Vagina (tissue), 2 donors: Measurements from ENCODE around the gene SLC37A1. TPM values are rescaled to one million over a fixed set of nuclear protein-coding genes. Genes with fewer than 3 reads are reported as not detected.

Experiments used
- DNase-seq, 2 donors: peaks; one replicate each; pipeline ENCODE4 v3.0.0-alpha.2; 2017; ENCODE audit errors: extremely low spot score in 2 of 2
- H3K27ac ChIP-seq: fragments of 200-600 bp; sonication (generic); one replicate; pipeline ENCODE4 v1.5.1; 2019
- H3K27me3 ChIP-seq: fragments of 200-600 bp; sonication (generic); one replicate; pipeline ENCODE4 v1.5.1; 2019
- H3K36me3 ChIP-seq, 2 donors: fragments of 200-600 bp; sonication (generic); one replicate each; pipeline ENCODE4 v1.5.1; 2017 to 2019
- H3K4me1 ChIP-seq: fragments of 200-600 bp; sonication (generic); one replicate; pipeline ENCODE4 v1.5.1; 2019
- H3K4me3 ChIP-seq, 2 donors: fragments of 200-600 bp; sonication (generic); 1 replicate in 1 of 2; 2 replicates in 1 of 2; pipeline ENCODE4 v1.5.1; 2016 to 2019
- H3K9me3 ChIP-seq: fragments of 200-600 bp; sonication (generic); one replicate; pipeline ENCODE4 v1.5.1; 2019
- POLR2A ChIP-seq, 2 donors: fragments of 450-650 bp; IDR thresholded peaks; one replicate each; pipeline ENCODE4 v1.6.1; 2017; ENCODE audit warnings: antibody characterized with exemption in 2 of 2, mild to moderate bottlenecking in 2 of 2, moderate library complexity in 2 of 2
- POLR2AphosphoS5 ChIP-seq, 2 donors: sonication (generic); formaldehyde crosslinking; IDR thresholded peaks; one replicate each; pipeline ENCODE4 v1.9.0; 2017; ENCODE audit warnings: antibody characterized with exemption in 2 of 2, mild to moderate bottlenecking in 2 of 2, low read depth in 1 of 2; ENCODE audit not compliant: insufficient read depth in 1 of 2
- intact Hi-C: fragments of 100-400 bp; cut with DNase I; formaldehyde crosslinking; loops from one replicate; pipeline ENCODE4 v1.15.1; 2023
- total RNA-seq: library from RNA; depleted of rRNA; stranded (reverse); fragments of >200 nt; gene quantifications from one replicate; pipeline ENCODE4 v1.2.3, GENCODE V29; 2016
- TF ChIP-seq, protein P1 (sequence below), 3 experiments: fragments of 450-650 bp in 2 of 3; fragments of 200-600 bp in 1 of 3; sonication (generic) in 1 of 3; IDR thresholded peaks; one replicate each; pipeline ENCODE4 v1.5.1; 2017 to 2019; ENCODE audit warnings: antibody characterized with exemption in 3 of 3, mild to moderate bottlenecking in 2 of 3, moderate library complexity in 2 of 3

The SLC37A1 gene
- total RNA-seq, 1 donor from 2014 or later = 11.8 TPM

DNA sequence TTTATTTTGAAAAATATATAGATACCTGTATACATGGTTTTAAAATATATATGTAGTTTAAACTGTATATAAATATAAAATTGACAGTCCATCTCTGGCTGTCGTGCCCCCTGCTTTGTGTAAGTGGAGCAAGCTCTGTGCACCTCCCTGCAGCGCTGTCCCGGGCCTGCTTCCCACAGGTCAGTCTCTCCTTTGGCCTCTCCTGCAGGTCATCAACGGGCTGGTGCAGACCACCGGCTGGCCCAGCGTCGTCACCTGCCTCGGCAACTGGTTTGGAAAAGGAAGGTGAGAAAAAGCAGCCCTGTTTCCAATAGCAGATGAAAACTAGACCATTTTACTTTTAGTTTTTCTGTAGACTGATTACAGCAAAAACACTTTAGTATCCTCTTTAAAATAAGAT lies 28.5 kb downstream of the SLC37A1 start:
- Histone ChIP-seq H3K4me3 (no peak overlapping the region), H3K4me1 (no peaks in the 10 kb centered on the region), H3K27ac (no peak overlapping the region), H3K27me3 (no peaks in the 10 kb centered on the region), H3K9me3 (no peaks in the 10 kb centered on the region), H3K36me3 (peaks cover 0 to 26% of the 10 kb centered on the region in 2 donors)
- intact Hi-C loops = no loop called here
- TF ChIP-seq, protein P1, sequence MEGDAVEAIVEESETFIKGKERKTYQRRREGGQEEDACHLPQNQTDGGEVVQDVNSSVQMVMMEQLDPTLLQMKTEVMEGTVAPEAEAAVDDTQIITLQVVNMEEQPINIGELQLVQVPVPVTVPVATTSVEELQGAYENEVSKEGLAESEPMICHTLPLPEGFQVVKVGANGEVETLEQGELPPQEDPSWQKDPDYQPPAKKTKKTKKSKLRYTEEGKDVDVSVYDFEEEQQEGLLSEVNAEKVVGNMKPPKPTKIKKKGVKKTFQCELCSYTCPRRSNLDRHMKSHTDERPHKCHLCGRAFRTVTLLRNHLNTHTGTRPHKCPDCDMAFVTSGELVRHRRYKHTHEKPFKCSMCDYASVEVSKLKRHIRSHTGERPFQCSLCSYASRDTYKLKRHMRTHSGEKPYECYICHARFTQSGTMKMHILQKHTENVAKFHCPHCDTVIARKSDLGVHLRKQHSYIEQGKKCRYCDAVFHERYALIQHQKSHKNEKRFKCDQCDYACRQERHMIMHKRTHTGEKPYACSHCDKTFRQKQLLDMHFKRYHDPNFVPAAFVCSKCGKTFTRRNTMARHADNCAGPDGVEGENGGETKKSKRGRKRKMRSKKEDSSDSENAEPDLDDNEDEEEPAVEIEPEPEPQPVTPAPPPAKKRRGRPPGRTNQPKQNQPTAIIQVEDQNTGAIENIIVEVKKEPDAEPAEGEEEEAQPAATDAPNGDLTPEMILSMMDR (IDR thresholded peaks at IDR 0.05) = no peak
- TF ChIP-seq POLR2AphosphoS5 (IDR thresholded peaks at IDR 0.05; ENCODE audit: insufficient read depth in 1 of 2, low read depth in 1 of 2) (no peak), POLR2A (IDR thresholded peaks at IDR 0.05) (no peak)
- DNase-seq = no peak

- peaks cover 0 to 26% of the 10 kb centered on the region in 2 donors for H3K36me3 ChIP-seq
- no peak for DNase-seq
- TF ChIP-seq, protein P1 (IDR thresholded peaks at IDR 0.05) = no peak
- no peak for TF ChIP-seq POLR2AphosphoS5 (IDR thresholded peaks at IDR 0.05; ENCODE audit: insufficient read depth in 1 of 2, low read depth in 1 of 2)
- TF ChIP-seq POLR2A (IDR thresholded peaks at IDR 0.05) = no peak
- no peaks in the 10 kb centered on the region for H3K27me3 ChIP-seq
- H3K27ac ChIP-seq = no peak overlapping the region
- no peak overlapping the region for H3K4me3 ChIP-seq
- intact Hi-C loops = no loop called here
- H3K9me3 ChIP-seq = no peaks in the 10 kb centered on the region
- H3K4me1 ChIP-seq = no peaks in the 10 kb centered on the region
These were observed 28.9 kb downstream of the SLC37A1 start for GRCh38 chr21:42542596-42542995.

DNA sequence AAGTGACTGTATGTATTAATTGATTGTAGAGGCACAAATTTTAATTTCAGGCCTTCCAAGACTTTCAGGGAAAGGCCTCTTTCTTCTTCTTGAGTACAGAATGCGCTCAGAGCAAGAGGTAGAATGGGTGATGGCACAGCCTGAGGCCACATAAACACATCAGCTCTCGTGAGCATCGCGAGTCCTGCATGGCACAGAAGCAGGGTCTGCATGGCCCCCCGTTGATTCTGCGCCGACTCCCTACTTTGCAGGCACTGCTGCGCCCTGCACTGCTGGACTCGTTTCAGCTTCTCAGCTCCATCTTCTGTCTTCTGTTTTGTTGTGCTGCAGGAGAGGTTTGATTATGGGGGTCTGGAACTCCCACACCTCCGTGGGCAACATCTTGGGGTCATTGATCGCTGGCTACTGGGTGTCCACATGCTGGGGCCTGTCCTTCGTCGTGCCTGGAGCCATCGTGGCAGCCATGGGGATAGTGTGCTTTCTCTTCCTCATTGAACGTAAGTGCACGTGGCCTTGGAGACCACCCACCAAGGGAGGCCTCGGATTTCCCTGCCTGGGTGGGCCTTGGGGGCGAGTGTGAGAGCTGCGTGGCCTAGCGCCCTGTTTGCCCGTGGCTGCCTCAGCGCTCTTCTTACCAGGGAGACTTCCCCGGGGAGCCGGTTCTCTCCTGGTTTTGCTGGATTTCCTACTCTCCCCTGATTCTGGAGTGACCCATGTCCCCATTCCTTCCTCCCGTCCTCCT lies 29.6 kb downstream of the SLC37A1 start:
- no peak overlapping the region for H3K4me3 ChIP-seq
- peaks cover 0 to 26% of the 10 kb centered on the region in 2 donors for H3K36me3 ChIP-seq
- no peaks in the 10 kb centered on the region for H3K27me3 ChIP-seq
- no peaks in the 10 kb centered on the region for H3K9me3 ChIP-seq
- H3K27ac ChIP-seq = no peak overlapping the region
- no peak for DNase-seq
- TF ChIP-seq POLR2A (IDR thresholded peaks at IDR 0.05) = no peak
- H3K4me1 ChIP-seq = no peaks in the 10 kb centered on the region
- intact Hi-C loops = no loop called here

GRCh38 chr21:42544544-42544943 lies 30.9 kb downstream of the SLC37A1 start:
- TF ChIP-seq, protein P1 (IDR thresholded peaks at IDR 0.05) = no peak
- TF ChIP-seq POLR2A (IDR thresholded peaks at IDR 0.05) (no peak), POLR2AphosphoS5 (IDR thresholded peaks at IDR 0.05; ENCODE audit: insufficient read depth in 1 of 2, low read depth in 1 of 2) (no peak)
- Histone ChIP-seq H3K4me3 (no peak overlapping the region), H3K4me1 (no peaks in the 10 kb centered on the region), H3K27me3 (no peaks in the 10 kb centered on the region), H3K36me3 (peaks cover 0 to 26% of the 10 kb centered on the region in 2 donors), H3K9me3 (no peaks in the 10 kb centered on the region), H3K27ac (no peak overlapping the region)
- intact Hi-C loops = no loop called here
- no peak for DNase-seq

GRCh38 chr21:42545317-42545716 lies 31.7 kb downstream of the SLC37A1 start:
- intact Hi-C loops = no loop called here
- Histone ChIP-seq H3K27me3 (no peaks in the 10 kb centered on the region), H3K4me3 (no peak overlapping the region), H3K4me1 (no peaks in the 10 kb centered on the region), H3K9me3 (no peaks in the 10 kb centered on the region), H3K36me3 (peaks cover 0 to 20% of the 10 kb centered on the region in 2 donors), H3K27ac (no peak overlapping the region)
- TF ChIP-seq, protein P1 (IDR thresholded peaks at IDR 0.05) = no peak
- TF ChIP-seq POLR2AphosphoS5 (IDR thresholded peaks at IDR 0.05; ENCODE audit: insufficient read depth in 1 of 2, low read depth in 1 of 2) = no peak
- TF ChIP-seq POLR2A (IDR thresholded peaks at IDR 0.05) = no peak
- DNase-seq = no peak
